Hepatocyte (in vitro differentiated cells): Measurements from ENCODE around the gene MRPL36. TPM values are rescaled to one million over a fixed set of nuclear protein-coding genes. Genes with fewer than 3 reads are reported as not detected.
"Not testable (repeated sequence)": the region's sequence is repeated elsewhere in the genome, so short reads cannot be mapped to it uniquely, and the experiment has no call there.

ENCODE experiments used
- DNase-seq: peaks from one replicate; pipeline ENCODE4 v3.0.0-alpha.2; 2016; ENCODE audit warnings: low spot score
- H2AFZ ChIP-seq: fragments of 200-600 bp; sonication (generic); 2 replicates; pipeline ENCODE4 v1.6.0; 2016; ENCODE audit warnings: antibody characterized with exemption, mild to moderate bottlenecking
- H3K27ac ChIP-seq: fragments of 200-600 bp; sonication (generic); 2 replicates; pipeline ENCODE4 v1.5.1; 2016; ENCODE audit warnings: mild to moderate bottlenecking
- H3K27me3 ChIP-seq: fragments of 200-600 bp; sonication (generic); 2 replicates; pipeline ENCODE4 v1.6.1; 2016
- H3K36me3 ChIP-seq: fragments of 200-600 bp; sonication (generic); replicated peaks from 2 replicates; pipeline ENCODE4 v1.5.1; 2016; ENCODE audit warnings: low read depth; ENCODE audit not compliant: insufficient read depth
- H3K4me1 ChIP-seq: fragments of 200-600 bp; sonication (generic); 2 replicates; pipeline ENCODE4 v1.5.1; 2016; ENCODE audit warnings: mild to moderate bottlenecking, moderate library complexity; ENCODE audit not compliant: insufficient read depth
- H3K4me2 ChIP-seq: fragments of 200-600 bp; sonication (generic); 2 replicates; pipeline ENCODE4 v1.6.0; 2016
- H3K4me3 ChIP-seq: fragments of 200-600 bp; sonication (generic); 2 replicates; pipeline ENCODE4 v1.5.1; 2016; ENCODE audit warnings: mild to moderate bottlenecking
- H3K79me2 ChIP-seq: fragments of 200-600 bp; sonication (generic); 2 replicates; pipeline ENCODE4 v1.6.0; 2017; ENCODE audit warnings: mild to moderate bottlenecking
- H3K9me2 ChIP-seq: fragments of 200-600 bp; sonication (generic); replicated peaks from 2 replicates; pipeline ENCODE4 v1.6.0; 2017; ENCODE audit warnings: mild to moderate bottlenecking; ENCODE audit not compliant: insufficient read depth
- H3K9me3 ChIP-seq: fragments of 200-600 bp; sonication (generic); 2 replicates; pipeline ENCODE4 v1.5.1; 2016; ENCODE audit warnings: low read depth, mild to moderate bottlenecking
- H4K20me1 ChIP-seq: fragments of 200-600 bp; sonication (generic); 2 replicates; pipeline ENCODE4 v1.6.0; 2016; ENCODE audit warnings: mild to moderate bottlenecking; ENCODE audit not compliant: insufficient read depth, poor library complexity, severe bottlenecking
- EZH2 ChIP-seq: fragments of 200-600 bp; sonication (generic); IDR thresholded peaks from 2 replicates; pipeline ENCODE4 v1.6.1; 2016; ENCODE audit warnings: antibody characterized with exemption, mild to moderate bottlenecking, borderline replicate concordance
- EZH2phosphoT487 ChIP-seq: fragments of 200-600 bp; sonication (generic); IDR thresholded peaks from one replicate; pipeline ENCODE4 v1.6.1; 2018; ENCODE audit warnings: antibody characterized with exemption, mild to moderate bottlenecking, low read depth, moderate library complexity; ENCODE audit not compliant: unreplicated experiment, severe bottlenecking
- WGBS: methylation state at CpG from one replicate; pipeline ENCODE4 v1.1.6; 2016; ENCODE audit warnings: low lambda C conversion rate; ENCODE audit errors: missing lambda C conversion rate; 5-methylcytosine and 5-hydroxymethylcytosine counted together
- polyA plus RNA-seq: library from polyadenylated mRNA; unstranded; fragments of >200 nt; fragmentation: Nextera tagmentation; extraction: Ambion mirVana; gene quantifications from 2 replicates; pipeline ENCODE4 v1.2.1, GENCODE V29; 2016
- total RNA-seq: library from RNA; depleted of rRNA; stranded (reverse); fragments of >200 nt; gene quantifications from 2 replicates; pipeline ENCODE4 v1.2.3, GENCODE V29; 2014
- TF ChIP-seq, protein P1 (sequence below): fragments of 200-600 bp; sonication (generic); IDR thresholded peaks from 2 replicates; pipeline ENCODE4 v1.5.1; 2016; ENCODE audit warnings: antibody characterized with exemption, mild to moderate bottlenecking; ENCODE audit not compliant: poor library complexity

The MRPL36 gene
- total and polyA plus RNA-seq, 2 experiments from 2014 or later, result 25.6 to 107 TPM

DNA sequence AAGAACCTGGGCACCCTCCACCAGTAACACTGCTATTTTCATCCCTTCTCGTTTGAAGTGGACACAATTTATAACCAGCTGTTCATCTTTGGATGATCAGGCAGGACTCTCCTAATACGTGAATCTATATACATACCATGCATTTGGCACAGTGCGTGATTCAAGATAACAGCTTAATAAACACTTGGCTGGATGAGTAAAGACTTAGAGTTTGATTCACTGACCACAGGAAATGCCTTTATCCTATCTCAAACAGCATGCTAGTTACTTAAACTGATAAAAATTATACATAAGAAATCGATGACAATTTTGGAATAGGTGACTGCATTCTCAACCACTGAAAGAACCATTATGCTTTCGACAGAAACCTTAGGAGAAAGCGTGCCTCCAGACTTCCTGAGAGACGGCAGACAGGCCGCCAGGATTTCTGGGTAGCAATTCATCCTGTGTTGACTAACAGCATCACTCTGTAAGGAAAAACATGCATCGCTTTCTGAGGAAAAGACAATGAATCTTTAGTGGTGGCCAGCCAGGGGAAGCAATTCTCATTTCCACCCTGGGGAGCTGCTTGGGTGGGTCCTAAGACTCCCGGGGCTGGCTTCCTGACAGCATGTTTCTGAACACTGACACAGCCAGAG, 9.7 kb downstream of the MRPL36 start:
- Histone ChIP-seq H3K36me3 (no peaks in the 10 kb centered on the region), H3K27me3 (no peaks in the 10 kb centered on the region), H3K4me1 (no peaks in the 10 kb centered on the region), H3K4me3 (no peak overlapping the region), H3K4me2 (no peak overlapping the region), H3K27ac (no peak overlapping the region), H4K20me1 (no peaks in the 10 kb centered on the region), H2AFZ (no peak overlapping the region), H3K9me2 (no peaks in the 10 kb centered on the region), H3K79me2 (no peaks in the 10 kb centered on the region), H3K9me3 (no peaks in the 10 kb centered on the region)
- no peak for TF ChIP-seq EZH2phosphoT487
- no peak for TF ChIP-seq EZH2
- TF ChIP-seq, protein P1, sequence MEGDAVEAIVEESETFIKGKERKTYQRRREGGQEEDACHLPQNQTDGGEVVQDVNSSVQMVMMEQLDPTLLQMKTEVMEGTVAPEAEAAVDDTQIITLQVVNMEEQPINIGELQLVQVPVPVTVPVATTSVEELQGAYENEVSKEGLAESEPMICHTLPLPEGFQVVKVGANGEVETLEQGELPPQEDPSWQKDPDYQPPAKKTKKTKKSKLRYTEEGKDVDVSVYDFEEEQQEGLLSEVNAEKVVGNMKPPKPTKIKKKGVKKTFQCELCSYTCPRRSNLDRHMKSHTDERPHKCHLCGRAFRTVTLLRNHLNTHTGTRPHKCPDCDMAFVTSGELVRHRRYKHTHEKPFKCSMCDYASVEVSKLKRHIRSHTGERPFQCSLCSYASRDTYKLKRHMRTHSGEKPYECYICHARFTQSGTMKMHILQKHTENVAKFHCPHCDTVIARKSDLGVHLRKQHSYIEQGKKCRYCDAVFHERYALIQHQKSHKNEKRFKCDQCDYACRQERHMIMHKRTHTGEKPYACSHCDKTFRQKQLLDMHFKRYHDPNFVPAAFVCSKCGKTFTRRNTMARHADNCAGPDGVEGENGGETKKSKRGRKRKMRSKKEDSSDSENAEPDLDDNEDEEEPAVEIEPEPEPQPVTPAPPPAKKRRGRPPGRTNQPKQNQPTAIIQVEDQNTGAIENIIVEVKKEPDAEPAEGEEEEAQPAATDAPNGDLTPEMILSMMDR, result no peak
- no peak for DNase-seq
- WGBS, result 60% methylated on average over 10 of the region's 10 CpGs

DNA sequence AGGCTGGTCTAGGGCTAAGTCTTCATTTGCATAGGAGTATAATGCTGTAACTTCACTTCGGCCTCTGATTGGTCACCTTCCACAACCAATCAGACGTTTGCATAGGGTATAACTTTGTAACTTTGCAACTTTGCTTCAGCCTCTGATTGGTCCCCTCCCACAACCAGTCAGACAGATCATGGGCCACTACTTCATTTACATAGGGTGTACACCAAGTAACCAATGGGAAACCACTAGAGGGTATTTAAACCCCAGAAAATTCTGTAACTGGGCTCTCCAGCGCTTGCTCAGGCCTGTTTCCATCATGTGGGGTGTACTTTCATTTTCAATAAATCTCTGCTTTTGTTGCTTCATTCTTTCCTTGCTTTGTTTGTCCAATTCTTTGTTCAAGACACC, 10.2 kb downstream of the MRPL36 start:
- H3K4me2 ChIP-seq, H3K27me3 ChIP-seq: not testable (repeated sequence)

DNA sequence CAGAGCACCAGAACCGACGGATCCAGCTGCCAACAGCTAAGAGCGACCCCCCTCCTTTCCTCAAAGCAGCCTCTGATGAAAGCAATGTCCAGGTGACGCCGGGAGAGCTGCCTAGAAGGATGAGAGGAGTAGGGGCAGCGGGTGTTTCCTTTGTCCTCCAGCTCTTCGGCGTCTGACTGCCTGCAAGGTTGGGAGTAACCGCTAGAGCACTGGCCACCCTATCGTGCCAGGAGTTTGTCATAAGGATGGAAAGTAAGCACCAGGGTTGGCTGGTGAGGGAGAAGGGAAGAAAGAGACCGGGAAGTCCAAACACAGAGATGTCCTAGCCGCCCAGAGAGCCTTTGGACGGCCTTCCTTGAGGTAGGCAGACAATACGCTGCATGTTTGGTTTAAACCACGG, 10.8 kb downstream of the MRPL36 start:
- no peak for DNase-seq
- no peaks in the 10 kb centered on the region for H4K20me1 ChIP-seq
- no peak overlapping the region for H3K4me3 ChIP-seq
- no peaks in the 10 kb centered on the region for H3K27me3 ChIP-seq
- no peak overlapping the region for H3K27ac ChIP-seq
- H3K36me3 ChIP-seq, result no peaks in the 10 kb centered on the region
- H3K4me2 ChIP-seq, result no peak overlapping the region
- TF ChIP-seq, protein P1, result no peak
- no peak for TF ChIP-seq EZH2phosphoT487
- no peak for TF ChIP-seq EZH2
- 85% methylated on average over 15 of the region's 15 CpGs for WGBS
- no peaks in the 10 kb centered on the region for H3K9me3 ChIP-seq
- H2AFZ ChIP-seq, result no peak overlapping the region
- no peaks in the 10 kb centered on the region for H3K9me2 ChIP-seq
- no peaks in the 10 kb centered on the region for H3K4me1 ChIP-seq
- H3K79me2 ChIP-seq, result no peaks in the 10 kb centered on the region

More for the DNA sequence above, 10.2 kb downstream of the MRPL36 start:
- H4K20me1 ChIP-seq, H3K4me1 ChIP-seq, DNase-seq, H3K27ac ChIP-seq, H3K9me3 ChIP-seq, H2AFZ ChIP-seq, H3K4me3 ChIP-seq, H3K79me2 ChIP-seq, H3K36me3 ChIP-seq, H3K9me2 ChIP-seq: not testable (repeated sequence)
- 93% methylated on average over 3 of the region's 3 CpGs for WGBS

DNA sequence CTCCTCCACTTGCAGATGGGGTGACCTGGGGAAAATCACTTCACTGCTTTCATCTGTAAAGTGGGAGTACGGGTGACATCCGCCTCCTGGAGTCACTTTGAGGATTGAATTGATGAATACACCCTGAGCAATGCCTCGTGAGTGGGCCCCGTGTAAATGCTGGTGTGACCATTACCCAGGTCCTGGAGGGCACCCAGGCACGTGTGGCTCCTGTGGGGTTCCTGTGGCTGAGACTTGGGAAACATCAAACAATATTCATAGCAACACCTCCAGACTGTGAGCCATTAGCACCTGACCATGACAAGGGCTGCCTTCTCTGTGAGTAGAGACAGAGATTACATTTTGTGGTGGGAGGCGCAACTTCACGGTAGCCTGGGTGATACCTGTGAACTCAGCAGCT, 11.4 kb downstream of the MRPL36 start:
- H3K27ac ChIP-seq, result no peak overlapping the region
- H3K27me3 ChIP-seq, result no peaks in the 10 kb centered on the region
- H3K4me3 ChIP-seq, result no peak overlapping the region
- H3K4me2 ChIP-seq, result no peak overlapping the region
- H3K36me3 ChIP-seq, result no peaks in the 10 kb centered on the region
- no peaks in the 10 kb centered on the region for H3K79me2 ChIP-seq
- H4K20me1 ChIP-seq, result no peaks in the 10 kb centered on the region
- H3K9me3 ChIP-seq, result no peaks in the 10 kb centered on the region
- no peak for TF ChIP-seq EZH2
- TF ChIP-seq EZH2phosphoT487, result no peak
- TF ChIP-seq, protein P1, result no peak
- WGBS, result 92% methylated on average over 7 of the region's 7 CpGs
- no peak overlapping the region for H2AFZ ChIP-seq
- H3K4me1 ChIP-seq, result no peaks in the 10 kb centered on the region
- no peaks in the 10 kb centered on the region for H3K9me2 ChIP-seq
- no peak for DNase-seq
